B cell (primary cell): ENCODE measurements around the gene SEC16B. TPM values are rescaled to one million over a fixed set of nuclear protein-coding genes. Genes with fewer than 3 reads are reported as not detected.

Source experiments
- ATAC-seq: fragments of 200-7000 bp; cut with Tn5 transposase; one replicate; pipeline ENCODE4 v1.10.0; 2021; ENCODE audit warnings: low read depth, mild to moderate bottlenecking, moderate number of reproducible peaks, moderate library complexity
- CTCF ChIA-PET: fragments of 350-600 bp; sonication (Branson Sonifier 250); formaldehyde crosslinking; loops from one replicate; lab custom pipeline; 2021; ENCODE audit warnings: antibody characterized with exemption, inconsistent platforms; lab: Charles Lee
- POLR2A ChIA-PET: fragments of 350-600 bp; sonication (Branson Sonifier 250); formaldehyde crosslinking; loops from one replicate; lab custom pipeline; 2021; ENCODE audit warnings: antibody characterized with exemption; lab: Charles Lee
- DNase-seq: peaks from one replicate; pipeline ENCODE4 v3.0.0; 2013
- H2AFZ ChIP-seq: 2 replicates; pipeline ENCODE4 v1.6.1; 2012; ENCODE audit warnings: mild to moderate bottlenecking, low read depth, low read length; ENCODE audit not compliant: insufficient read depth, poor library complexity, severe bottlenecking
- H3K27ac ChIP-seq, 2 donors: 1 replicate in 1 of 2; 2 replicates in 1 of 2; pipeline ENCODE4 v1.5.1; 2012 to 2013; ENCODE audit warnings: low read length in 2 of 2, mild to moderate bottlenecking in 2 of 2, moderate library complexity in 1 of 2
- H3K27me3 ChIP-seq, 4 experiments: fragments of 200-600 bp in 1 of 4; sonication (generic) in 1 of 4; replicated peaks in 1 of 4; 1 replicate in 2 of 4; 2 replicates in 2 of 4; pipeline versions ENCODE4 v1.6.1 to v1.7.0; 2013 to 2016; ENCODE audit warnings: low read length in 3 of 4, mild to moderate bottlenecking in 2 of 4, mixed read lengths in 1 of 4, moderate library complexity in 1 of 4; ENCODE audit not compliant: insufficient read depth in 4 of 4, control insufficient read depth in 3 of 4; ENCODE audit errors: control extremely low read depth in 1 of 4
- H3K36me3 ChIP-seq, 2 experiments: replicated peaks in 1 of 2; 1 replicate in 1 of 2; 2 replicates in 1 of 2; pipeline versions ENCODE4 v1.6.1 to v1.7.1; 2013; ENCODE audit warnings: low read length in 1 of 2; ENCODE audit not compliant: insufficient read depth in 2 of 2, control insufficient read depth in 1 of 2; ENCODE audit errors: control extremely low read depth in 1 of 2, extremely low read depth in 1 of 2
- H3K4me1 ChIP-seq, 2 donors: fragments of 200-600 bp in 1 of 2; sonication (generic) in 1 of 2; 1 replicate in 1 of 2; 2 replicates in 1 of 2; pipeline versions ENCODE4 v1.5.1 to v1.6.1; 2013 to 2017; ENCODE audit warnings: low read length in 2 of 2; ENCODE audit not compliant: control insufficient read depth in 2 of 2, insufficient read depth in 2 of 2
- H3K4me2 ChIP-seq: replicated peaks from 2 replicates; pipeline ENCODE3; 2012; ENCODE audit warnings: mild to moderate bottlenecking, low read depth, low read length; ENCODE audit not compliant: poor library complexity, severe bottlenecking
- H3K4me3 ChIP-seq, 5 experiments: fragments of 200-600 bp in 1 of 5; sonication (generic) in 1 of 5; 1 replicate in 3 of 5; 2 replicates in 2 of 5; pipeline versions ENCODE4 v1.5.1 to v1.7.0; 2011 to 2016; ENCODE audit warnings: low read length in 4 of 5, mild to moderate bottlenecking in 4 of 5, low read depth in 2 of 5, control low read depth in 1 of 5, moderate library complexity in 1 of 5; ENCODE audit not compliant: insufficient read depth in 1 of 5; ENCODE audit errors: control extremely low read depth in 1 of 5, extremely low read depth in 1 of 5
- H3K79me2 ChIP-seq: fragments of 200-600 bp; sonication (generic); one replicate; pipeline ENCODE4 v1.6.0; 2016; ENCODE audit warnings: low read length; ENCODE audit not compliant: control insufficient read depth, insufficient read depth
- H3K9ac ChIP-seq: fragments of 200-600 bp; sonication (generic); 2 replicates; pipeline ENCODE4 v1.6.1; 2017; ENCODE audit warnings: mild to moderate bottlenecking, low read length, moderate library complexity
- H3K9me3 ChIP-seq, 3 donors: one replicate each; pipeline versions ENCODE4 v1.6.1 to v1.7.1; 2013; ENCODE audit warnings: low read length in 2 of 3; ENCODE audit not compliant: control insufficient read depth in 2 of 3, insufficient read depth in 1 of 3; ENCODE audit errors: control extremely low read depth in 1 of 3
- H4K20me1 ChIP-seq: 2 replicates; pipeline ENCODE4 v1.6.0; 2012; ENCODE audit warnings: mild to moderate bottlenecking, low read length; ENCODE audit not compliant: insufficient read depth, control insufficient read depth, poor library complexity, severe bottlenecking
- H3K27ac Mint-ChIP-seq: one replicate; pipeline ENCODE4 v1.8.0; 2021; ENCODE audit warnings: mixed read lengths
- H3K27me3 Mint-ChIP-seq: one replicate; pipeline ENCODE4 v1.8.0; 2021; ENCODE audit warnings: mixed read lengths
- H3K4me1 Mint-ChIP-seq: one replicate; pipeline ENCODE4 v1.8.0; 2021; ENCODE audit warnings: mixed read lengths
- H3K4me3 Mint-ChIP-seq: one replicate; pipeline ENCODE4 v1.8.0; 2021; ENCODE audit warnings: mixed read lengths
- H3K9me3 Mint-ChIP-seq: one replicate; pipeline ENCODE4 v1.8.0; 2022; ENCODE audit warnings: mixed read lengths; ENCODE audit not compliant: insufficient read depth
- EZH2 ChIP-seq: IDR thresholded peaks from 2 replicates; pipeline ENCODE4 v1.6.1; 2012; ENCODE audit warnings: borderline replicate concordance, low read depth, mild to moderate bottlenecking, moderate library complexity, low read length; ENCODE audit not compliant: insufficient read depth, poor library complexity, severe bottlenecking
- WGBS: methylation state at CpG from one replicate; pipeline ENCODE4 v1.1.5; 2013; ENCODE audit warnings: missing lambda C conversion rate; ENCODE audit not compliant: insufficient coverage; 5-methylcytosine and 5-hydroxymethylcytosine counted together
- intact Hi-C: fragments of 100-400 bp; cut with micrococcal nuclease; formaldehyde crosslinking; loops from one replicate; pipeline ENCODE4 v1.10.0; 2022
- polyA plus RNA-seq: library from polyadenylated mRNA; depleted of rRNA; stranded (reverse); fragments of >200 nt; gene quantifications from 2 replicates; pipeline ENCODE4 v1.2.3, GENCODE V29; 2012
- total RNA-seq, 2 donors: library from RNA; stranded (reverse); fragments of 120-200 nt in 1 of 2; gene quantifications; 1 replicate in 1 of 2; 2 replicates in 1 of 2; pipeline versions ENCODE4 v1.2.3 to v1.2.4, GENCODE V29; 2013 to 2022
- TF ChIP-seq, protein P1 (sequence below): fragments of 200-600 bp; IDR thresholded peaks from one replicate; pipeline ENCODE4 v1.8.0; 2022; ENCODE audit warnings: antibody characterized with exemption, mild to moderate bottlenecking

The SEC16B gene
- total and polyA plus RNA-seq, 2 donors (not counting 1 experiment from before 2014, with no cell fraction given), result 0.03 to 0.10 TPM

DNA sequence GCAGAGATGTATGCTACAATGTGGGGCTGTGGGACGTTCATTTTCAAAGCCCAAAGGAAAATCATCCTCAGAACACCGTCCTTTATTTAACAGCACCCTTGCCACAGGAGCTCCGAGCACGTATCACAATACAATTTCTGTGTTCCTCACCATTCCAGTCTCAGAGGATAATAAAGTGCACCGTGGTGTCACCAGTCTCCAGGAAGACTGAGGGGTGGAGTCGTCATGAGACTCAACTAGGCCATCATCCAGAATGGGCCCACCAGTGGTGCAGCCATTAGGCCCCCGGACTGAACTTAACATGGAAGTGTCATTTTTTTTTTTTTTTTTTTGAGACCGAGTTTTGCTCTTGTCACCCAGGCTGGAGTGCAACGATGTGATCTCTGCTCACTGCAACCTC is 17.2 kb downstream of the SEC16B start:
- no peaks in the 10 kb centered on the region for H3K27me3 ChIP-seq
- TF ChIP-seq, protein P1, sequence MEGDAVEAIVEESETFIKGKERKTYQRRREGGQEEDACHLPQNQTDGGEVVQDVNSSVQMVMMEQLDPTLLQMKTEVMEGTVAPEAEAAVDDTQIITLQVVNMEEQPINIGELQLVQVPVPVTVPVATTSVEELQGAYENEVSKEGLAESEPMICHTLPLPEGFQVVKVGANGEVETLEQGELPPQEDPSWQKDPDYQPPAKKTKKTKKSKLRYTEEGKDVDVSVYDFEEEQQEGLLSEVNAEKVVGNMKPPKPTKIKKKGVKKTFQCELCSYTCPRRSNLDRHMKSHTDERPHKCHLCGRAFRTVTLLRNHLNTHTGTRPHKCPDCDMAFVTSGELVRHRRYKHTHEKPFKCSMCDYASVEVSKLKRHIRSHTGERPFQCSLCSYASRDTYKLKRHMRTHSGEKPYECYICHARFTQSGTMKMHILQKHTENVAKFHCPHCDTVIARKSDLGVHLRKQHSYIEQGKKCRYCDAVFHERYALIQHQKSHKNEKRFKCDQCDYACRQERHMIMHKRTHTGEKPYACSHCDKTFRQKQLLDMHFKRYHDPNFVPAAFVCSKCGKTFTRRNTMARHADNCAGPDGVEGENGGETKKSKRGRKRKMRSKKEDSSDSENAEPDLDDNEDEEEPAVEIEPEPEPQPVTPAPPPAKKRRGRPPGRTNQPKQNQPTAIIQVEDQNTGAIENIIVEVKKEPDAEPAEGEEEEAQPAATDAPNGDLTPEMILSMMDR, result no peak
- TF ChIP-seq EZH2, result no peak
- H2AFZ ChIP-seq, result no peak overlapping the region
- no peak overlapping the region for H3K4me2 ChIP-seq
- H3K9me3 ChIP-seq, result no peaks in the 10 kb centered on the region
- H3K79me2 ChIP-seq, result no peaks in the 10 kb centered on the region
- Mint-ChIP-seq H3K4me3 (no peak overlapping the region), H3K27ac (no peak overlapping the region), H3K4me1 (no peaks in the 10 kb centered on the region), H3K27me3 (peaks cover 8% of the 10 kb centered on the region), H3K9me3 (no peaks in the 10 kb centered on the region)
- intact Hi-C loops, result no loop called here
- POLR2A ChIA-PET, result no interaction called here
- no peaks in the 10 kb centered on the region for H3K4me1 ChIP-seq
- no peaks in the 10 kb centered on the region for H3K36me3 ChIP-seq
- H3K9ac ChIP-seq, result no peak overlapping the region
- no peak overlapping the region for H3K4me3 ChIP-seq
- ATAC-seq (no peak), DNase-seq (no peak)
- H4K20me1 ChIP-seq, result no peaks in the 10 kb centered on the region
- CTCF ChIA-PET, result interaction anchor here (1.8 kb wide), 1 partner anchor 9 kb away, joined by 5 read pairs; no protein-coding TSS in a partner anchor
- no peak overlapping the region for H3K27ac ChIP-seq
- 91% methylated on average over 4 of the region's 9 CpGs for WGBS

DNA sequence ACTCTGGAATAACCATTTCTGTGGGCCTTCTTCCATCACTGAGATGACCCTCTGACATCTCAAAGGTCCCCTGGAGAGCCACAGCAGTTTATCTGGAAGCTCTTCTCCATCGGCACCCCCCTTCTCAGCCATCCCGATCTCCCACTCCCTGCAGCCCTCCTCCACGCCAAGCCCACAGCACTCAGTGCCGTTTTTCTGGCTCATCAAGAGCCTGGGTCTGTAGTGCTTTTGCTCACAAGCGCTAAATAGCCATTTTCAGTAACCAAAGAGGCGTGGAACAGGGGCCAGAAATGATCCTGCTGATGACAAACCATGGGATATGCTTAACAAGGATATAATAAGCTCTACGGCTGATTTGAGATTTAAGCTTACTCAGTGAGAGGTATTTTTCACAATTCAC is 17.6 kb downstream of the SEC16B start:
- ChIA-PET POLR2A (no interaction called here), CTCF (interaction anchor here (1.8 kb wide), 1 partner anchor 9 kb away, joined by 5 read pairs; no protein-coding TSS in a partner anchor)
- no peak overlapping the region for H3K4me2 ChIP-seq

More for the DNA sequence above, 17.6 kb downstream of the SEC16B start:
- Histone ChIP-seq H3K36me3 (no peaks in the 10 kb centered on the region), H3K9me3 (no peaks in the 10 kb centered on the region), H3K4me3 (no peak overlapping the region), H3K9ac (no peak overlapping the region), H3K79me2 (no peaks in the 10 kb centered on the region), H3K27ac (no peak overlapping the region), H4K20me1 (no peaks in the 10 kb centered on the region), H2AFZ (no peak overlapping the region), H3K4me1 (no peaks in the 10 kb centered on the region), H3K27me3 (no peaks in the 10 kb centered on the region)
- intact Hi-C loops, result no loop called here
- 95% methylated on average over 5 of the region's 7 CpGs for WGBS
- Mint-ChIP-seq H3K4me1 (no peaks in the 10 kb centered on the region), H3K27ac (no peak overlapping the region), H3K27me3 (peaks cover 8% of the 10 kb centered on the region), H3K4me3 (no peak overlapping the region), H3K9me3 (no peaks in the 10 kb centered on the region)
- TF ChIP-seq, protein P1, result no peak
- no peak for TF ChIP-seq EZH2
- no peak for ATAC-seq
- DNase-seq, result no peak
